Adrenal gland (tissue), 5 donors: ENCODE measurements around the gene SIDT1.

Experiments used
- POLR2A ChIP-seq, 2 donors: fragments of 450-650 bp; IDR thresholded peaks; one replicate each; pipeline ENCODE4 v1.6.1; 2017; ENCODE audit warnings: antibody characterized with exemption in 2 of 2, mild to moderate bottlenecking in 2 of 2, moderate library complexity in 1 of 2
- TF ChIP-seq, protein P1 (sequence below), 6 experiments: fragments of 450-650 bp in 4 of 6; fragments of 200-600 bp in 2 of 6; sonication (generic) in 1 of 6; IDR thresholded peaks; 1 replicate in 5 of 6; 2 replicates in 1 of 6; pipeline versions ENCODE4 v1.5.1 to v1.8.0; 2016 to 2021; ENCODE audit warnings: antibody characterized with exemption in 6 of 6, mild to moderate bottlenecking in 2 of 6, moderate library complexity in 1 of 6
- donor health status: DM: no; HTN: no; CAD: no.

GRCh38 chr3:113565555-113565954 is 33.2 kb downstream of the SIDT1 start:
- TF ChIP-seq, protein P1, sequence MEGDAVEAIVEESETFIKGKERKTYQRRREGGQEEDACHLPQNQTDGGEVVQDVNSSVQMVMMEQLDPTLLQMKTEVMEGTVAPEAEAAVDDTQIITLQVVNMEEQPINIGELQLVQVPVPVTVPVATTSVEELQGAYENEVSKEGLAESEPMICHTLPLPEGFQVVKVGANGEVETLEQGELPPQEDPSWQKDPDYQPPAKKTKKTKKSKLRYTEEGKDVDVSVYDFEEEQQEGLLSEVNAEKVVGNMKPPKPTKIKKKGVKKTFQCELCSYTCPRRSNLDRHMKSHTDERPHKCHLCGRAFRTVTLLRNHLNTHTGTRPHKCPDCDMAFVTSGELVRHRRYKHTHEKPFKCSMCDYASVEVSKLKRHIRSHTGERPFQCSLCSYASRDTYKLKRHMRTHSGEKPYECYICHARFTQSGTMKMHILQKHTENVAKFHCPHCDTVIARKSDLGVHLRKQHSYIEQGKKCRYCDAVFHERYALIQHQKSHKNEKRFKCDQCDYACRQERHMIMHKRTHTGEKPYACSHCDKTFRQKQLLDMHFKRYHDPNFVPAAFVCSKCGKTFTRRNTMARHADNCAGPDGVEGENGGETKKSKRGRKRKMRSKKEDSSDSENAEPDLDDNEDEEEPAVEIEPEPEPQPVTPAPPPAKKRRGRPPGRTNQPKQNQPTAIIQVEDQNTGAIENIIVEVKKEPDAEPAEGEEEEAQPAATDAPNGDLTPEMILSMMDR (IDR thresholded peaks at IDR 0.05) = no peak
- TF ChIP-seq POLR2A (IDR thresholded peaks at IDR 0.05) = no peak
